Heart left ventricle (tissue), 16 donors: ENCODE measurements around the gene MYH11. TPM values are rescaled to one million over a fixed set of nuclear protein-coding genes. Genes with fewer than 3 reads are reported as not detected.

ENCODE experiments used
- ATAC-seq, 4 donors: fragments of 200-7000 bp; cut with Tn5 transposase; one replicate each; pipeline ENCODE4 v1.9.1; 2020 to 2022; ENCODE audit warnings: moderate library complexity in 4 of 4, mild to moderate bottlenecking in 3 of 4, moderate number of reproducible peaks in 1 of 4
- DNase-seq, 5 donors: peaks; one replicate each; pipeline ENCODE4 v3.0.0-alpha.2; 2020
- H3K27ac ChIP-seq, 12 donors: fragments of 200-600 bp; sonication (generic) in 4 of 12; one replicate each; pipeline versions ENCODE4 v1.5.0 to v1.8.0; 2016 to 2022; ENCODE audit warnings: mild to moderate bottlenecking in 2 of 12
- H3K27me3 ChIP-seq, 9 donors: fragments of 200-600 bp; sonication (generic) in 2 of 9; one replicate each; pipeline versions ENCODE4 v1.5.1 to v1.8.0; 2016 to 2022; ENCODE audit warnings: mild to moderate bottlenecking in 3 of 9
- H3K36me3 ChIP-seq, 9 donors: fragments of 200-600 bp; sonication (generic) in 2 of 9; one replicate each; pipeline versions ENCODE4 v1.5.0 to v1.8.0; 2018 to 2022; ENCODE audit warnings: mild to moderate bottlenecking in 2 of 9
- H3K4me1 ChIP-seq, 12 donors: fragments of 200-600 bp; sonication (generic) in 4 of 12; one replicate each; pipeline versions ENCODE4 v1.5.0 to v1.8.0; 2016 to 2022; ENCODE audit warnings: mild to moderate bottlenecking in 3 of 12
- H3K4me3 ChIP-seq, 12 donors: fragments of 200-600 bp; sonication (generic) in 4 of 12; one replicate each; pipeline versions ENCODE4 v1.5.0 to v1.8.0; 2017 to 2022; ENCODE audit warnings: mild to moderate bottlenecking in 9 of 12, moderate library complexity in 4 of 12
- H3K9me3 ChIP-seq, 12 donors: fragments of 200-600 bp; sonication (generic) in 4 of 12; one replicate each; pipeline versions ENCODE4 v1.5.0 to v1.8.0; 2016 to 2022; ENCODE audit warnings: mild to moderate bottlenecking in 1 of 12
- POLR2A ChIP-seq, 2 donors: fragments of 450-650 bp; IDR thresholded peaks; one replicate each; pipeline ENCODE4 v1.6.1; 2017; ENCODE audit warnings: antibody characterized with exemption in 2 of 2, mild to moderate bottlenecking in 2 of 2, moderate library complexity in 2 of 2
- WGBS, 4 donors: extraction: QIAGEN DNeasy Blood & Tissue Kit in 2 of 4; methylation state at CpG; one replicate each; pipeline versions ENCODE4 v1.1.5 to v1.1.7; 2013 to 2018; 5-methylcytosine and 5-hydroxymethylcytosine counted together
- intact Hi-C, 10 donors: fragments of 100-400 bp; cut with DNase I; formaldehyde crosslinking; loops; one replicate each; pipeline versions ENCODE4 v1.11.1 to v1.14.2; 2022
- polyA plus RNA-seq, 2 donors: library from polyadenylated mRNA; stranded (reverse); fragments of 200-250 nt; gene quantifications; one replicate each; pipeline ENCODE4 v1.2.3, GENCODE V29; 2013
- total RNA-seq, 9 donors: library from RNA; depleted of rRNA in 2 of 9; stranded (reverse); fragments of >200 nt in 2 of 9; fragmentation: NEBNext Ultra II Directional in 3 of 9; extraction: Animal tissue kit (Norgen Biotek cat#: 25700) in 3 of 9; gene quantifications; one replicate each; pipeline versions ENCODE4 v1.1.0 to v1.2.4, GENCODE V29; 2016 to 2023
- TF ChIP-seq, protein P1 (sequence below), 12 donors: fragments of 200-600 bp; sonication (generic) in 4 of 12; IDR thresholded peaks; one replicate each; pipeline versions ENCODE4 v1.5.0 to v1.8.0; 2018 to 2022; ENCODE audit warnings: antibody characterized with exemption in 12 of 12, mild to moderate bottlenecking in 5 of 12
- donor health status: ischemic (EF 13 %, LVEDD 7.1; RV severe dilation, severe dysfunction).
- donor health status: healthy with polysubstance abuse.
- donor health status: DM: no; HTN: yes; CAD: no.
- donor health status: DM: no; HTN: no; CAD: no.
- donor health status: ischemic (EF 25% LVEDD 6.9; RV normal size, moderate dysfunction).
- donor health status: ischemic (EF 25% LVEDD 5.7; RV mildly dilated, moderate dysfunction).
- donor health status: healthy.
- donor health status: DM: yes; HTN: yes; CAD: no.
- donor health status: ischemic (EF 35%, LVEDD 5.7; RV mildly dilated, moderate dysfunction).
- donor health status: nonischemic (EF 11% LVEDD 7.7; RV severe dilation, severe dysfunction).
- donor health status: DM: yes; HTN: yes; CAD: no.
- donor health status: PGD.
- donor health status: ischemic (EF 29% LVEDD 5.4; RV normal size, mild dysfunction).
- donor health status: nonischemic (EF 23%, LVEDD 6.1; RV moderate dilation, normal function).

Gene MYH11
- total and polyA plus RNA-seq, 11 donors = 9.8 to 71.9 (median 26.5) TPM

DNA sequence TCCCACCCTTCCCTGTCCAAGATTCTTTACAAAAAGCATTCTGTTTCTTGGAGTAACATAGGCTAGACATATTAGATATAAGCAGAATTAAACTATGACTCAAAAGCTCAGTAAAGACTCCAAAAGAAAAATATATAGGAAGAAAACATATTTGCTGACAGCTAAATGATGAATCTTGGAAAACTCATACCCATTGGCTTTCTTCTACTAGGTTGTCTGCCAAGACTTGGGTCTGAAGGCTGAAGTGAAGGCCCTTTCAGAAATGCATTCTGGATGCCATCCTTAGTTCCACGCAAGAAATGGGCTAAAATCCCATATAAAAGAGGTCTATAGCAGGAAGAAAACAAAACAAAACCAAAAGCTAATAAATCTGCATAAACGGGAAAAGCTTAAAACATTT is 16.5 kb upstream of the MYH11 start:
- Histone ChIP-seq H3K27me3 (no peaks in the 10 kb centered on the region), H3K4me3 (no peak overlapping the region), H3K4me1 (peaks cover 0 to 11% (median 3%) of the 10 kb centered on the region in 12 donors), H3K36me3 (peaks cover 0 to 85% (median 68%) of the 10 kb centered on the region in 9 donors), H3K27ac (peak overlapping the region in 1 of 12 donors; percentile 76), H3K9me3 (no peaks in the 10 kb centered on the region)
- no peak for TF ChIP-seq POLR2A (IDR thresholded peaks at IDR 0.05)
- TF ChIP-seq, protein P1, sequence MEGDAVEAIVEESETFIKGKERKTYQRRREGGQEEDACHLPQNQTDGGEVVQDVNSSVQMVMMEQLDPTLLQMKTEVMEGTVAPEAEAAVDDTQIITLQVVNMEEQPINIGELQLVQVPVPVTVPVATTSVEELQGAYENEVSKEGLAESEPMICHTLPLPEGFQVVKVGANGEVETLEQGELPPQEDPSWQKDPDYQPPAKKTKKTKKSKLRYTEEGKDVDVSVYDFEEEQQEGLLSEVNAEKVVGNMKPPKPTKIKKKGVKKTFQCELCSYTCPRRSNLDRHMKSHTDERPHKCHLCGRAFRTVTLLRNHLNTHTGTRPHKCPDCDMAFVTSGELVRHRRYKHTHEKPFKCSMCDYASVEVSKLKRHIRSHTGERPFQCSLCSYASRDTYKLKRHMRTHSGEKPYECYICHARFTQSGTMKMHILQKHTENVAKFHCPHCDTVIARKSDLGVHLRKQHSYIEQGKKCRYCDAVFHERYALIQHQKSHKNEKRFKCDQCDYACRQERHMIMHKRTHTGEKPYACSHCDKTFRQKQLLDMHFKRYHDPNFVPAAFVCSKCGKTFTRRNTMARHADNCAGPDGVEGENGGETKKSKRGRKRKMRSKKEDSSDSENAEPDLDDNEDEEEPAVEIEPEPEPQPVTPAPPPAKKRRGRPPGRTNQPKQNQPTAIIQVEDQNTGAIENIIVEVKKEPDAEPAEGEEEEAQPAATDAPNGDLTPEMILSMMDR (IDR thresholded peaks at IDR 0.05) = no peak
- DNase-seq (no peak), ATAC-seq (no peak)
- intact Hi-C loops = loop anchor here in 3 of 10 donors (5.0 to 10.0 kb wide), 3 partner anchors 202 to 322 kb away; no protein-coding TSS in a partner anchor
- WGBS, 4 donors = 89 to 96% (median 93%) methylated on average over 2 of the region's 2 CpGs

DNA sequence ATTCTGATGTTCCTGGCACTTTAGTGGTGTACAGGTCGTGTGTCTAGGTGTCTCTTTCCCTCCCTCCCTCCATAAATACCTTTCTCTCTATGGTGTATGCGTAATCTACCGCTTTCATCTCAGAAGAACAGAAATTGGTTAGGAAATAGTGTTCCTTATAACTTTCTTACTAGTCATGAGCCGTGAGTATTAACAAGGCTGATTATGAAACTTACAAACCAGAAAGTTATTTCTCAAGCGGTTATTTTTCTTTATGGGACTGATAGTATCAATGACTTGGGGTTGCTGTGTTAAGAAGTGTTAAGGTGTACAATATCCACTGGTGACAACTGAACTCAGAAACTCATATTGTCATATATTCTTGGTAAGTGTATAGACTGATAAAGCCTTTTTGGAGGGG is 13.2 kb upstream of the MYH11 start:
- 85 to 93% (median 92%) methylated on average over 5 of the region's 5 CpGs for WGBS, 4 donors
- TF ChIP-seq, protein P1 (IDR thresholded peaks at IDR 0.05) = no peak
- TF ChIP-seq POLR2A (IDR thresholded peaks at IDR 0.05) = no peak
- ATAC-seq (no peak), DNase-seq (no peak)
- Histone ChIP-seq H3K27ac (no peak overlapping the region), H3K4me3 (no peak overlapping the region), H3K9me3 (no peaks in the 10 kb centered on the region), H3K27me3 (no peaks in the 10 kb centered on the region), H3K4me1 (peaks cover 0 to 7% (median 2%) of the 10 kb centered on the region in 12 donors), H3K36me3 (peaks cover 0 to 89% (median 79%) of the 10 kb centered on the region in 9 donors)
- intact Hi-C loops = loop anchor here in 3 of 10 donors (5.0 to 10.0 kb wide), 3 partner anchors 205 to 325 kb away; no protein-coding TSS in a partner anchor

DNA sequence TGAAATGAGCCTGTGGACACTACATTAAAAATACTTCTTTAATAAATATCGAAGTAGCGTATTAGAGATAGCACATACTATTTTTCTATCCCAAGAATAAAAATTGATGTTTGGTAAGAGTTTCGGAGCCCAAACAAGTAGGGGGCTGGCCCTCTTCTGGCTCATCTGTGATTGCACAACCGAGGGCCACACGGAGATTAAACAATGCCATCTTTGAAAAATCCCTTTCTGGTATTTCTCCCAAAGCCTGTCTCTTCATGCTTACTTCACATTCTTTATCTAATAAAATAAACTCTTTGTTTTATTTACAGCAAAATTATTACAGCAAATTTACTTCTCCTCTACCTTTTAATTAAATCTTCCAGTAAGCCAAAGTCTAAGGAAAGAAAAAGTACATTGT is 9.6 kb upstream of the MYH11 start:
- TF ChIP-seq POLR2A (IDR thresholded peaks at IDR 0.05) = no peak
- TF ChIP-seq, protein P1 (IDR thresholded peaks at IDR 0.05) = no peak
- WGBS, 4 donors = 90 to 95% (median 91%) methylated on average over 5 of the region's 5 CpGs
- Histone ChIP-seq H3K9me3 (no peaks in the 10 kb centered on the region), H3K4me1 (no peaks in the 10 kb centered on the region), H3K4me3 (no peak overlapping the region), H3K36me3 (peaks cover 0 to 66% (median 60%) of the 10 kb centered on the region in 9 donors), H3K27me3 (no peaks in the 10 kb centered on the region), H3K27ac (no peak overlapping the region)
- no peak for ATAC-seq
- intact Hi-C loops = no loop called here
- no peak for DNase-seq

DNA sequence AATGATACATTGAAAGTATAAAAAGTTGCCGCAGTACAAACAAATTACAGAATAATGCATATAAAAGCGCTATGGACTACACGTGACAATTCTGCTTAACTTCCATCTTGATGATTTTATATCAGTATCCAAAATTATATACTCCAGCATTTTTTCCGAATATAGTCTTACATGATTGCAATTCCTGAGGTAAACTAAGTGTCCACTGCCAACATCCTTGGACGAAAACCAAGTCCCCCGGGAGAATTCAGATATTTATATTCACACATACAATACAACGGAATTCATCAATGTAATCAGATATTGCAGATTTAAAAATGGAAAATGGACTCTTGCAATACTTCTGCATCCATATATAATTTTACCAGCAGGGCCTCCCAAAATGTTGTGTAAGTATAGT is 8.9 kb upstream of the MYH11 start:
- no peak for TF ChIP-seq POLR2A (IDR thresholded peaks at IDR 0.05)
- TF ChIP-seq, protein P1 (IDR thresholded peaks at IDR 0.05) = no peak
- intact Hi-C loops = no loop called here
- no peak for DNase-seq
- no peak for ATAC-seq
- H3K27me3 ChIP-seq = no peaks in the 10 kb centered on the region
- 57 to 62% (median 60%) methylated on average over 7 of the region's 7 CpGs for WGBS, 4 donors
- no peaks in the 10 kb centered on the region for H3K4me1 ChIP-seq
- no peaks in the 10 kb centered on the region for H3K9me3 ChIP-seq
- no peak overlapping the region for H3K27ac ChIP-seq
- H3K4me3 ChIP-seq = no peak overlapping the region
- peaks cover 0 to 59% (median 52%) of the 10 kb centered on the region in 9 donors for H3K36me3 ChIP-seq
